Rectal smooth muscle tissue (tissue), 1 donor: ENCODE data around the gene GRIK1.

Experiments
- H3K27ac ChIP-seq: one replicate; pipeline ENCODE4 v1.7.0; 2013; ENCODE audit warnings: low read depth, low read length, inconsistent platforms
- H3K27me3 ChIP-seq: one replicate; pipeline ENCODE4 v1.7.0; 2013; ENCODE audit warnings: low read length; ENCODE audit not compliant: control insufficient read depth, insufficient read depth
- H3K36me3 ChIP-seq: one replicate; pipeline ENCODE4 v1.7.0; 2013; ENCODE audit warnings: low read length; ENCODE audit not compliant: control insufficient read depth, insufficient read depth
- H3K4me1 ChIP-seq: one replicate; pipeline ENCODE4 v1.7.0; 2013; ENCODE audit warnings: low read length; ENCODE audit not compliant: control insufficient read depth, insufficient read depth
- H3K4me3 ChIP-seq: one replicate; pipeline ENCODE4 v1.7.0; 2013; ENCODE audit warnings: low read length
- H3K9ac ChIP-seq: one replicate; pipeline ENCODE4 v1.7.0; 2013; ENCODE audit warnings: low read length

GRIK1 gene

DNA sequence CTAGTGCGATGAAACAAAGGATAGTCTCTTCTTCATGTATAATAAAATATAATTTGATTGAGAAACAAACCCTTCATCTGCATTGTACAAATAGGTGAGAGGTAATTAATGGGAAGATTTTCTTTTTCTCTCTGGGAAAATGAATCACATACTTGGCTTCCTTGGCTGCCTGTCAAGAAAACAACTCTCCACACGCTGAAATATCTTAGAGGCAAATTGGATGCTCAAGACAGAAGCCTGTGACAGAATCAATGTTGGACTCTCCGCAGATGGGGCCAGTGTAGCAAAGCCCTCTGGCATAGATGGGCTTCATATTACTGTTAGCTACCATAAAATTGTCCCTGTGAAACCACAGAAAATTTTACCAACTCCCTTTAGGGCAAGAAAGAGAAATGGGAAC is 186.6 kb downstream of the GRIK1 start:
- H3K27me3 ChIP-seq = no peaks in the 10 kb centered on the region
- no peak overlapping the region for H3K9ac ChIP-seq
- no peaks in the 10 kb centered on the region for H3K36me3 ChIP-seq

DNA sequence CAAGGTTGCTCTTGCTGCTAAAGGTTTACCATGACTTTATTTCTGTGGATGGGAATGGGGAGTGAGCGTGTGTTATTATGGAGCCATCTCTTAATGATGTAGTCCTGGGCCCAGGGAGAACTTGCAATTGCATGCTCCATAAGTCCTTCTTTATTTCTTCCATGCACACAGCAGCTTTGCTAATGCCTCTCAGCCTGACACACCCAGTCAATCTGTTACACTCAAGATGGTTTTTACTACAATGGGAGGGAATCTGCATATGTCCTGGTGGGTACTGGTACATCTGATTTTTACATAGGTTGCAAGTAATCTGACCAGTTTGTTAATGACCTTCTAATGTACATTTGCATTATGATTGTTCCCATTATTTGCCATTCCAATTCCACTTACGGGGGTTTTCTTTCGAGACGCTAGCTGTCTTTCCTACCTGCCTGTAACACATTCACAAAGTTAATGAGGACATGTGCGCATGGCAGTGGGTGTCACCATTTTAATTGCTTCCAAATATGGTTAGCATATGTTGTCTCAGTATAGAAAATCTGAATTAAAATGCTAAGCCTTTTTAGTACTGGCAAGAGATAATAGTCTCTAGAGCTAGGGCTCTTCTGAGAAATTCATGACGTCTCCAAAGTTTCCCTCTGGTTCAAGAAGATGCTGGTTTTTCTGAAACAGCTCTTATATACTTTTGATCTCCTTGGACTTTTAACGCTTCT is 188.2 kb downstream of the GRIK1 start:
- Histone ChIP-seq H3K4me1 (no peaks in the 10 kb centered on the region), H3K4me3 (no peak overlapping the region), H3K27ac (no peak overlapping the region), H3K27me3 (no peaks in the 10 kb centered on the region), H3K9ac (no peak overlapping the region), H3K36me3 (no peaks in the 10 kb centered on the region)

More for the DNA sequence above, 186.6 kb downstream of the GRIK1 start:
- H3K27ac ChIP-seq = no peak overlapping the region
- H3K4me3 ChIP-seq = no peak overlapping the region
- H3K4me1 ChIP-seq = no peaks in the 10 kb centered on the region

DNA sequence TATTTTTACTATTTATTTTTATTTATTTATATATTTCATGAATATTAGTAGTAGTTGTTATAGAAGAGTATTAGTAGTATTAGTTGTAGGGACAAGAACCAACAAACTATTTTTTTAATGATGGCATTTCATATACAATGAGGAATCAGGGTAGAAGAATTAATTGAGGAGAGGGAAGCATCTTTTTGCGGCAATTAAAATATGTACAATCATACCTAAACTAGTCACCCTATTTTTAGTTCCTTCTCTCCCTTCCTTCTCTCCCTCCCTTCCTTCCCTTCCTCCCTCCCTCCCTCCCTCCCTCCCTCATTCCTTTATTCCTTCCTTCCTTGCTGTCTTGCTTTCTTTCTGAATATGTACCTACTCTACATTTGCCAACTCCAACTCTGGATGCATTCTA is 189.8 kb downstream of the GRIK1 start:
- no peak overlapping the region for H3K9ac ChIP-seq

GRCh38 chr21:29749223-29749622 is 190.6 kb downstream of the GRIK1 start:
- Histone ChIP-seq H3K9ac (no peak overlapping the region), H3K36me3 (no peaks in the 10 kb centered on the region), H3K27ac (no peak overlapping the region), H3K4me3 (no peak overlapping the region), H3K4me1 (no peaks in the 10 kb centered on the region), H3K27me3 (no peaks in the 10 kb centered on the region)

More for the DNA sequence above, 189.8 kb downstream of the GRIK1 start:
- no peaks in the 10 kb centered on the region for H3K4me1 ChIP-seq
- H3K27me3 ChIP-seq = no peaks in the 10 kb centered on the region
- no peaks in the 10 kb centered on the region for H3K36me3 ChIP-seq
- no peak overlapping the region for H3K4me3 ChIP-seq
- no peak overlapping the region for H3K27ac ChIP-seq

- Histone ChIP-seq H3K36me3 (no peaks in the 10 kb centered on the region), H3K4me3 (no peak overlapping the region), H3K9ac (no peak overlapping the region), H3K4me1 (no peaks in the 10 kb centered on the region), H3K27ac (no peak overlapping the region), H3K27me3 (no peaks in the 10 kb centered on the region)
Measured at GRCh38 chr21:29748391-29749167, 191.2 kb downstream of the GRIK1 start.

GRCh38 chr21:29741761-29742160 is 198.0 kb downstream of the GRIK1 start:
- H3K36me3 ChIP-seq = no peaks in the 10 kb centered on the region
- no peaks in the 10 kb centered on the region for H3K4me1 ChIP-seq
- H3K27me3 ChIP-seq = no peaks in the 10 kb centered on the region
- no peak overlapping the region for H3K9ac ChIP-seq
- no peak overlapping the region for H3K4me3 ChIP-seq
- H3K27ac ChIP-seq = no peak overlapping the region

GRCh38 chr21:29739176-29739575 is 200.6 kb downstream of the GRIK1 start:
- Histone ChIP-seq H3K4me1 (no peaks in the 10 kb centered on the region), H3K9ac (no peak overlapping the region), H3K36me3 (no peaks in the 10 kb centered on the region), H3K27ac (no peak overlapping the region), H3K27me3 (no peaks in the 10 kb centered on the region), H3K4me3 (no peak overlapping the region)

DNA sequence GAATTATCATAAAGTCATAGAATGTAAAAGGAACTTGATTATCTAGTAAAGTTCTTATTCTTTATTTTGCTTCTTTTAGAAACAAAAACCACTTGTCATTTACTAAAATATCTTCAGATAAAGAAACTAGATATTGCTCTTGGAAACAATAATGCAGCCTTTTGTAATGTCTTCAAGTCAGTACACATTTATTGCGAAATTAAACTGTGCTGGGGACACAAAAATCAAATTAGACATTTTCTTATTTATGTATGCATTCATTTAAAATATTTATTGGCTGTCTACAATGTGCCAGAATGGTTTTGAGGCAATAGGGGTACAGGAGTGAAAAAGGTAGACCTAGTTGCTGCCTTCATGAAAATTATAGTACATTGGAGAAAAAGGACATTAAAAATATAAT is 201.1 kb downstream of the GRIK1 start:
- Histone ChIP-seq H3K4me1 (no peaks in the 10 kb centered on the region), H3K9ac (no peak overlapping the region), H3K27ac (no peak overlapping the region), H3K4me3 (no peak overlapping the region), H3K36me3 (no peaks in the 10 kb centered on the region), H3K27me3 (no peaks in the 10 kb centered on the region)

- no peaks in the 10 kb centered on the region for H3K27me3 ChIP-seq
- no peak overlapping the region for H3K4me3 ChIP-seq
- H3K27ac ChIP-seq = no peak overlapping the region
- no peaks in the 10 kb centered on the region for H3K4me1 ChIP-seq
- H3K36me3 ChIP-seq = no peaks in the 10 kb centered on the region
- H3K9ac ChIP-seq = no peak overlapping the region
Measured at GRCh38 chr21:29737186-29737585, 202.6 kb downstream of the GRIK1 start.

- no peaks in the 10 kb centered on the region for H3K27me3 ChIP-seq
- no peak overlapping the region for H3K4me3 ChIP-seq
- H3K4me1 ChIP-seq = no peaks in the 10 kb centered on the region
- no peak overlapping the region for H3K27ac ChIP-seq
- no peak overlapping the region for H3K9ac ChIP-seq
- H3K36me3 ChIP-seq = no peaks in the 10 kb centered on the region
Measured at GRCh38 chr21:29730281-29730680, 209.5 kb downstream of the GRIK1 start.

DNA sequence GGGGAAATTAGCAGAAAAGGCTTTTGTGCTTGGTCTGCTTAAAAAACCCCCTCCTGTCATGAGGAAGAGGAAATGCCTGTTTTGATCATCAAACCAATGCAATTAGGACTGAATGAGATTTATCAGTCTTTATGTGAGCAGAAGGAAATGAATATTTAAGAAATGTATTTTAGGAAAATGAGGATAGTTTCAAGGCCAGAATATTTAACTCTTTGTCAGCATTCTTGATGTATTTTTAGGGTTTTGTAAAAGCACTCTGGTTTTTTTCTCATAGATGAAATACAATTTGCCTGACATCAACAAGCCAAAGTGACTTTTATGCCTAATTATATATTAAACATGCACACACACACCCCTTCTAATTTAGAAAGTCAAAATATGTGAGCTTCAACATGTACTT is 213.8 kb downstream of the GRIK1 start:
- Histone ChIP-seq H3K9ac (no peak overlapping the region), H3K36me3 (no peaks in the 10 kb centered on the region), H3K27ac (no peak overlapping the region), H3K4me3 (no peak overlapping the region), H3K27me3 (no peaks in the 10 kb centered on the region), H3K4me1 (no peaks in the 10 kb centered on the region)

GRCh38 chr21:29725025-29725736 is 214.6 kb downstream of the GRIK1 start:
- Histone ChIP-seq H3K36me3 (no peaks in the 10 kb centered on the region), H3K4me1 (no peaks in the 10 kb centered on the region), H3K27me3 (no peaks in the 10 kb centered on the region), H3K27ac (no peak overlapping the region), H3K9ac (no peak overlapping the region), H3K4me3 (no peak overlapping the region)
